ENCODE measurements around the gene AIF1L. TPM values are rescaled to one million over a fixed set of nuclear protein-coding genes. Genes with fewer than 3 reads are reported as not detected.

AIF1L gene
- polyA plus RNA-seq, 1 experiment: 0.31 TPM

DNA sequence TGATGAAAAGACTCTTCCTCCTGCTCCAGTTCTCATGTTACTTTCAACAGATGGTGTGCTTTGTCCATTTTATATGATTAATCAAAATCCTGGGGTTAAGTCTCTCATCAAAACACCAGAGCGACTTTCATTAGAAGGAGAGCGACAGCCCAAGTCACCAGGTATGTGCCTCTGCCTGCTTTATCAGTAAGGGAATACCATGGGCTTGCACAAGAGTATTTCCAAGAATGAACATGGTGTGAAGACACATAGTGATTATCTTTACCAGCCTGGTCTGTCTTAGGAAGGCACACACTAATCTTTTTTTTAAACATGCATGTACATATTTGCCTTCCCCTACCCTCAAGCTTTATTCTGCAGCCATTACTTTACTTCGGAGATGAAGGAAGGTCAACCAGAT is 44.2 kb downstream of the AIF1L start:
- Histone ChIP-seq H3K9me3 (ENCODE audit: control insufficient read depth, insufficient read depth, low read length) (no peaks in the 10 kb centered on the region), H3K27ac (ENCODE audit: low read depth, low read length) (no peak overlapping the region), H3K4me3 (ENCODE audit: low read depth, low read length) (no peak overlapping the region), H3K27me3 (ENCODE audit: control insufficient read depth, insufficient read depth, low read length) (no peaks in the 10 kb centered on the region)
- ChIA-PET POLR2A (no interaction called here), CTCF (interaction anchor here (1.0 kb wide), 1 partner anchor 94 kb away, joined by 3 read pairs; no protein-coding TSS in a partner anchor)
- DNase-seq (ENCODE audit: low read depth, low spot score): no peak
- TF ChIP-seq CTCF (IDR thresholded peaks at IDR 0.05; ENCODE audit: low read depth, low read length): no peak

DNA sequence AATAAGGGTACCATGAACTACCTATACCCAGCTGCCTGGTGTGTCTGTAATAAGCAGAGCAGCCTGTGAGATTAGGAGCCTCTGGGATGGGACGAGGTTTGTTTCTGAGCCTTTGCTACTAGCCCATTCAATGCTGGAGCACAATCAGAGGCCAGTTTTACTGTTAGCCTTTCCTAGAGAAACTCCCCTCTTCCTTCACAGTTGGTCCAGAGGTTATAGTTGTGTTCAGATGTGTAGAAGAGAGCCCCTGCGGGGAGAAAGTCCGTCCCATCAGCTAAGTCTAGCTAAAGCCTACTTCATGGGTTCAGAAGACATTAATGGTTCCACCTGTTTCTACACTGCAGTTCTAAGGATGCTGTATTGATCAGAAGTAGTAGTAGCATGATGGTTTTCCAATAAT is 45.8 kb downstream of the AIF1L start:
- ChIA-PET CTCF (no interaction called here), POLR2A (no interaction called here)
- TF ChIP-seq CTCF (IDR thresholded peaks at IDR 0.05; ENCODE audit: low read depth, low read length): no peak
- no peak overlapping the region for H3K4me3 ChIP-seq (ENCODE audit: low read depth, low read length)
- no peak for DNase-seq (ENCODE audit: low read depth, low spot score)
- no peak overlapping the region for H3K27ac ChIP-seq (ENCODE audit: low read depth, low read length)
- no peaks in the 10 kb centered on the region for H3K27me3 ChIP-seq (ENCODE audit: control insufficient read depth, insufficient read depth, low read length)
- H3K9me3 ChIP-seq (ENCODE audit: control insufficient read depth, insufficient read depth, low read length): no peaks in the 10 kb centered on the region

DNA sequence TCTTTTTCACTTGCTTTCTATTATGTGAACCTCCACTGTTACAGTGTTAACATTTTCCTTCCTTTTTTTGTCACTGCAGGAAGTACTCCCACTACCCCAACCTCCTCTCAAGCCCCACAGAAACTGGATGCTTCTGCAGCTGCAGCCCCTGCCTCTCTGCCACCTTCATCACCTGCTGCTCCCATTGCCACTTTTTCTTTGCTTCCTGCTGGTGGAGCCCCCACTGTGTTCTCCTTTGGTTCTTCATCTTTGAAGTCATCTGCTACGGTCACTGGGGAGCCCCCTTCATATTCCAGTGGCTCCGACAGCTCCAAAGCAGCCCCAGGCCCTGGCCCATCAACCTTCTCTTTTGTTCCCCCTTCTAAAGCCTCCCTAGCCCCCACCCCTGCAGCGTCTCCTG is 47.9 kb downstream of the AIF1L start:
- Histone ChIP-seq H3K9me3 (ENCODE audit: control insufficient read depth, insufficient read depth, low read length) (no peaks in the 10 kb centered on the region), H3K27me3 (ENCODE audit: control insufficient read depth, insufficient read depth, low read length) (no peaks in the 10 kb centered on the region), H3K4me3 (ENCODE audit: low read depth, low read length) (no peak overlapping the region), H3K27ac (ENCODE audit: low read depth, low read length) (no peak overlapping the region)
- TF ChIP-seq CTCF (IDR thresholded peaks at IDR 0.05; ENCODE audit: low read depth, low read length): no peak
- ChIA-PET POLR2A (no interaction called here), CTCF (interaction anchor here (0.6 kb wide), 1 partner anchor 197 kb away, joined by 3 read pairs; no protein-coding TSS in a partner anchor)
- DNase-seq (ENCODE audit: low read depth, low spot score): no peak

- TF ChIP-seq CTCF (IDR thresholded peaks at IDR 0.05; ENCODE audit: low read depth, low read length): no peak
- Histone ChIP-seq H3K27me3 (ENCODE audit: control insufficient read depth, insufficient read depth, low read length) (no peaks in the 10 kb centered on the region), H3K4me3 (ENCODE audit: low read depth, low read length) (no peak overlapping the region), H3K27ac (ENCODE audit: low read depth, low read length) (no peak overlapping the region), H3K9me3 (ENCODE audit: control insufficient read depth, insufficient read depth, low read length) (no peaks in the 10 kb centered on the region)
- DNase-seq (ENCODE audit: low read depth, low spot score): no peak
- ChIA-PET CTCF (no interaction called here), POLR2A (no interaction called here)
These were observed 48.9 kb downstream of the AIF1L start for GRCh38 chr9:131145245-131145644.

GRCh38 chr9:131146186-131146585 is 49.9 kb downstream of the AIF1L start:
- Histone ChIP-seq H3K27me3 (ENCODE audit: control insufficient read depth, insufficient read depth, low read length) (no peaks in the 10 kb centered on the region), H3K4me3 (ENCODE audit: low read depth, low read length) (no peak overlapping the region), H3K9me3 (ENCODE audit: control insufficient read depth, insufficient read depth, low read length) (no peaks in the 10 kb centered on the region), H3K27ac (ENCODE audit: low read depth, low read length) (no peak overlapping the region)
- no peak for DNase-seq (ENCODE audit: low read depth, low spot score)
- CTCF ChIA-PET: no interaction called here
- POLR2A ChIA-PET: interaction anchor here (0.6 kb wide), 1 partner anchor 466 kb away, joined by 3 read pairs; no protein-coding TSS in a partner anchor
- TF ChIP-seq CTCF (IDR thresholded peaks at IDR 0.05; ENCODE audit: low read depth, low read length): no peak

Data from AG04450 (cell line).